OCI-LY7 (cell line): ENCODE data around the gene CMPK1. TPM values are rescaled to one million over a fixed set of nuclear protein-coding genes. Genes with fewer than 3 reads are reported as not detected.

Experiments
- BruUV-seq: library from RNA; stranded (reverse); fragments of 400-500 nt; replicated peaks from 2 replicates; lab custom pipeline; 2021; lab: Mats Ljungman, UMichigan
- CTCF ChIA-PET: fragments of 300-600 bp; sonication (Branson Sonifier 250); formaldehyde crosslinking; loops from one replicate; lab custom pipeline; 2022; ENCODE audit warnings: antibody characterized with exemption; ENCODE audit not compliant: unreplicated experiment; lab: Charles Lee
- POLR2A ChIA-PET: fragments of 300-600 bp; sonication (Branson Sonifier 250); formaldehyde crosslinking; loops from one replicate; lab custom pipeline; 2022; ENCODE audit warnings: antibody characterized with exemption; lab: Charles Lee
- DNase-seq: peaks from one replicate; pipeline ENCODE4 v3.0.0-alpha.2; 2015; ENCODE audit warnings: low spot score
- H2AFZ ChIP-seq: fragments of 200-600 bp; sonication (generic), shearing (Covaris generic); 2 replicates; pipeline ENCODE4 v1.6.1; 2014; ENCODE audit warnings: mild to moderate bottlenecking, antibody characterized with exemption, low read length, moderate library complexity
- H3K27ac ChIP-seq: fragments of 200-600 bp; sonication (generic); 2 replicates; pipeline ENCODE4 v1.5.1; 2014; ENCODE audit warnings: mixed run types, low read depth, mild to moderate bottlenecking, moderate library complexity, low read length, inconsistent platforms; ENCODE audit not compliant: poor library complexity, severe bottlenecking
- H3K36me3 ChIP-seq: fragments of 200-600 bp; sonication (generic); 2 replicates; pipeline ENCODE4 v1.6.1; 2014; ENCODE audit warnings: mild to moderate bottlenecking, antibody characterized with exemption, low read length, moderate library complexity, mixed read lengths; ENCODE audit not compliant: insufficient read depth
- H3K4me1 ChIP-seq: fragments of 200-600 bp; sonication (generic); 2 replicates; pipeline ENCODE4 v1.5.1; 2014; ENCODE audit warnings: mild to moderate bottlenecking, low read length; ENCODE audit not compliant: insufficient read depth, poor library complexity, severe bottlenecking
- H3K4me2 ChIP-seq: fragments of 200-600 bp; sonication (generic); 2 replicates; pipeline ENCODE4 v1.6.1; 2014; ENCODE audit warnings: mild to moderate bottlenecking, low read length
- H3K4me3 ChIP-seq: fragments of 200-600 bp; sonication (generic); 2 replicates; pipeline ENCODE4 v1.5.1; 2014; ENCODE audit warnings: mild to moderate bottlenecking, low read depth, low read length; ENCODE audit not compliant: poor library complexity, severe bottlenecking
- H3K79me2 ChIP-seq: fragments of 200-600 bp; sonication (generic); 2 replicates; pipeline ENCODE4 v1.6.1; 2016; ENCODE audit warnings: low read depth, mild to moderate bottlenecking, low read length, moderate library complexity, mixed read lengths; ENCODE audit not compliant: insufficient read depth
- H3K9me2 ChIP-seq: fragments of 200-600 bp; sonication (generic); 2 replicates; pipeline ENCODE4 v1.6.1; 2016; ENCODE audit warnings: mild to moderate bottlenecking, low read length, mixed read lengths; ENCODE audit not compliant: insufficient read depth
- H3K9me3 ChIP-seq: fragments of 200-600 bp; sonication (generic); 2 replicates; pipeline ENCODE4 v1.6.1; 2014; ENCODE audit warnings: mild to moderate bottlenecking, mixed run types, low read length, mixed read lengths
- H4K20me1 ChIP-seq: fragments of 200-600 bp; sonication (generic); 2 replicates; pipeline ENCODE4 v1.6.1; 2014; ENCODE audit warnings: mild to moderate bottlenecking, antibody characterized with exemption, low read length, moderate library complexity, mixed read lengths; ENCODE audit not compliant: insufficient read depth
- EZH2phosphoT487 ChIP-seq: fragments of 200-600 bp; sonication (generic); IDR thresholded peaks from 2 replicates; pipeline ENCODE4 v1.6.1; 2018; ENCODE audit warnings: low read depth, borderline replicate concordance, mild to moderate bottlenecking, mixed run types, antibody characterized with exemption, low read length, moderate library complexity, mixed read lengths
- intact Hi-C: fragments of 100-400 bp; cut with micrococcal nuclease; formaldehyde crosslinking; loops from one replicate; pipeline ENCODE4 v1.10.0; 2022; ENCODE audit not compliant: unreplicated experiment
- total RNA-seq, 2 experiments: library from RNA; depleted of rRNA in 1 of 2; stranded (reverse); fragments of >200 nt in 1 of 2; shearing (Covaris generic) in 1 of 2; gene quantifications; 2 replicates each; pipeline ENCODE4 v1.2.3, GENCODE V29; 2014 to 2022
- TF ChIP-seq, protein P1 (sequence below): fragments of 200-600 bp; sonication (generic); conservative IDR thresholded peaks from 2 replicates; pipeline ENCODE4 v1.5.1; 2014; ENCODE audit warnings: mild to moderate bottlenecking, antibody characterized with exemption, low read length, moderate library complexity, mixed read lengths

Gene CMPK1
- total RNA-seq, 2 experiments from 2014 or later: 59.2 to 85.8 TPM

DNA sequence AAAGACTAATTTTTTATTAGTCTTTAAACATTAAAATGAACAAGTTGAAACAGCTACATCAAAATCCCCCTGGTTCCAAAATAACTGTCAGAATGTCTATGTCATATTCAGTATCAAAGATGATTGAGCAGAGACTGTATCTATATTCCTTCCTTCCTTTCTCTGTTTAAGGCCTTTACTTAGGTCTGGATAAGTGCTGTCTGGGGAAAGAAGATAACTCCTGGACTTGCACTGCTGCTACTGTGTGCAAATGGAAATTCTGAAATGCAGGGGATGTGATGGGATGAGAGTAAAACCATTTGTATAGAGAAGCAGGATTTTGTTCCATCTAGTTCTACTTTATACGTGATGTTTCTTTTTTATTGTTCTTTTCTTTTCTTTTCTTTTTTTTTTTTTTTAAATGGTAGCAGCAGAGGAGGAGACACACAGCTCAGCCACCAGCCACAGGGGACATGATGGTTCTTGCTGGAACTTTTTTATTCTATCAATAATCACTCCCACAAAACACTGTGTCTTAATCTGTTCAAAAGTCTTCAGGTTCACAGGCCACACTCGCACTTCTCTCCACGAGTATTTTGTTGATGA is 48.9 kb downstream of the CMPK1 start:
- ChIA-PET POLR2A (interaction anchor here (1.2 kb wide), 1 partner anchor 10 kb away, joined by 6 read pairs; no protein-coding TSS in a partner anchor), CTCF (no interaction called here)
- DNase-seq: no peak
- BruUV-seq: no TSS peak
- Histone ChIP-seq H3K4me1 (no peaks in the 10 kb centered on the region), H3K4me3 (no peak overlapping the region), H3K9me2 (no peaks in the 10 kb centered on the region), H2AFZ (no peak overlapping the region), H3K79me2 (no peaks in the 10 kb centered on the region), H4K20me1 (no peaks in the 10 kb centered on the region), H3K36me3 (peaks cover 44% of the 10 kb centered on the region), H3K27ac (no peak overlapping the region), H3K9me3 (no peaks in the 10 kb centered on the region), H3K4me2 (no peak overlapping the region)
- intact Hi-C loops: no loop called here
- no peak for TF ChIP-seq EZH2phosphoT487

GRCh38 chr1:47384083-47384482 is 50.5 kb downstream of the CMPK1 start:
- H3K9me2 ChIP-seq: no peaks in the 10 kb centered on the region
- no peaks in the 10 kb centered on the region for H3K79me2 ChIP-seq
- no peak overlapping the region for H2AFZ ChIP-seq
- POLR2A ChIA-PET: no interaction called here
- no peaks in the 10 kb centered on the region for H4K20me1 ChIP-seq
- TF ChIP-seq EZH2phosphoT487: no peak
- TF ChIP-seq, protein P1, sequence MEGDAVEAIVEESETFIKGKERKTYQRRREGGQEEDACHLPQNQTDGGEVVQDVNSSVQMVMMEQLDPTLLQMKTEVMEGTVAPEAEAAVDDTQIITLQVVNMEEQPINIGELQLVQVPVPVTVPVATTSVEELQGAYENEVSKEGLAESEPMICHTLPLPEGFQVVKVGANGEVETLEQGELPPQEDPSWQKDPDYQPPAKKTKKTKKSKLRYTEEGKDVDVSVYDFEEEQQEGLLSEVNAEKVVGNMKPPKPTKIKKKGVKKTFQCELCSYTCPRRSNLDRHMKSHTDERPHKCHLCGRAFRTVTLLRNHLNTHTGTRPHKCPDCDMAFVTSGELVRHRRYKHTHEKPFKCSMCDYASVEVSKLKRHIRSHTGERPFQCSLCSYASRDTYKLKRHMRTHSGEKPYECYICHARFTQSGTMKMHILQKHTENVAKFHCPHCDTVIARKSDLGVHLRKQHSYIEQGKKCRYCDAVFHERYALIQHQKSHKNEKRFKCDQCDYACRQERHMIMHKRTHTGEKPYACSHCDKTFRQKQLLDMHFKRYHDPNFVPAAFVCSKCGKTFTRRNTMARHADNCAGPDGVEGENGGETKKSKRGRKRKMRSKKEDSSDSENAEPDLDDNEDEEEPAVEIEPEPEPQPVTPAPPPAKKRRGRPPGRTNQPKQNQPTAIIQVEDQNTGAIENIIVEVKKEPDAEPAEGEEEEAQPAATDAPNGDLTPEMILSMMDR: no peak
- H3K4me1 ChIP-seq: no peaks in the 10 kb centered on the region
- H3K27ac ChIP-seq: no peak overlapping the region
- H3K9me3 ChIP-seq: no peaks in the 10 kb centered on the region
- H3K4me3 ChIP-seq: no peak overlapping the region
- CTCF ChIA-PET: no interaction called here
- no peak overlapping the region for H3K4me2 ChIP-seq
- intact Hi-C loops: no loop called here
- no peak for DNase-seq
- BruUV-seq: no TSS peak
- H3K36me3 ChIP-seq: peaks cover 29% of the 10 kb centered on the region

GRCh38 chr1:47385020-47385419 is 51.4 kb downstream of the CMPK1 start:
- Histone ChIP-seq H3K79me2 (no peaks in the 10 kb centered on the region), H3K4me3 (no peak overlapping the region), H3K4me1 (no peaks in the 10 kb centered on the region), H3K36me3 (peaks cover 22% of the 10 kb centered on the region; the same call in 1 of the 2 replicates), H2AFZ (no peak overlapping the region), H3K9me3 (no peaks in the 10 kb centered on the region), H3K4me2 (no peak overlapping the region), H4K20me1 (no peaks in the 10 kb centered on the region), H3K27ac (no peak overlapping the region), H3K9me2 (no peaks in the 10 kb centered on the region)
- intact Hi-C loops: loop anchor here (5.0 kb wide), 1 partner anchor 327 kb away; no protein-coding TSS in a partner anchor
- no TSS peak for BruUV-seq
- TF ChIP-seq EZH2phosphoT487: no peak
- TF ChIP-seq, protein P1: no peak
- DNase-seq: no peak
- CTCF ChIA-PET: interaction anchor here (0.6 kb wide), 1 partner anchor 46 kb away, joined by 4 read pairs; no protein-coding TSS in a partner anchor
- POLR2A ChIA-PET: interaction anchor here (0.7 kb wide), 1 partner anchor 346 kb away, joined by 3 read pairs; no protein-coding TSS in a partner anchor
